Measurements from ENCODE around the gene NPHP1. TPM values are rescaled to one million over a fixed set of nuclear protein-coding genes. Genes with fewer than 3 reads are reported as not detected.
"Not testable (repeated sequence)": the region's sequence is repeated elsewhere in the genome, so short reads cannot be mapped to it uniquely, and the experiment has no call there.

The NPHP1 gene
- total RNA-seq, 1 donor, result 11.9 TPM

DNA sequence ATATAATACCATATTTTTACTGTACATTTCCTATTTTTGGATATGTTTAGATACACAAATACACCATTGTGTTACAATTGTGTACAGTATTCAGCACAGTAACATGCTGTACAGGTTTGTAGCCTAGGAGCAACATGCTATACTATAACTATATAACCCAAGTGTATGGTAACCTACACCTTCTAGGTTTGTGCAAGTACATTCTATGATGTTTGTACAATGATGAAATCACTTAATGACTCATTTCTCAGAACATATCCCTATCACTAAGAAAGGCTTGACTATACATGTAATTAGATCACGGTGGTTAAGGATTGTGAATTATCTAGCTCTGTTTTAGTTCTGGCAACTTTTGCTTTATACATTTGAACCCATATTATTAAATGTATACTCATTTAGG, 31.3 kb downstream of the NPHP1 start:
- DNase-seq (ENCODE audit: low read depth), result peak; percentile 33
- TF ChIP-seq, protein P1, sequence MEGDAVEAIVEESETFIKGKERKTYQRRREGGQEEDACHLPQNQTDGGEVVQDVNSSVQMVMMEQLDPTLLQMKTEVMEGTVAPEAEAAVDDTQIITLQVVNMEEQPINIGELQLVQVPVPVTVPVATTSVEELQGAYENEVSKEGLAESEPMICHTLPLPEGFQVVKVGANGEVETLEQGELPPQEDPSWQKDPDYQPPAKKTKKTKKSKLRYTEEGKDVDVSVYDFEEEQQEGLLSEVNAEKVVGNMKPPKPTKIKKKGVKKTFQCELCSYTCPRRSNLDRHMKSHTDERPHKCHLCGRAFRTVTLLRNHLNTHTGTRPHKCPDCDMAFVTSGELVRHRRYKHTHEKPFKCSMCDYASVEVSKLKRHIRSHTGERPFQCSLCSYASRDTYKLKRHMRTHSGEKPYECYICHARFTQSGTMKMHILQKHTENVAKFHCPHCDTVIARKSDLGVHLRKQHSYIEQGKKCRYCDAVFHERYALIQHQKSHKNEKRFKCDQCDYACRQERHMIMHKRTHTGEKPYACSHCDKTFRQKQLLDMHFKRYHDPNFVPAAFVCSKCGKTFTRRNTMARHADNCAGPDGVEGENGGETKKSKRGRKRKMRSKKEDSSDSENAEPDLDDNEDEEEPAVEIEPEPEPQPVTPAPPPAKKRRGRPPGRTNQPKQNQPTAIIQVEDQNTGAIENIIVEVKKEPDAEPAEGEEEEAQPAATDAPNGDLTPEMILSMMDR (IDR thresholded peaks at IDR 0.05; ENCODE audit: insufficient read depth, low read length), result no peak
- H3K4me3 ChIP-seq (ENCODE audit: low read depth, low read length), result no peak overlapping the region

DNA sequence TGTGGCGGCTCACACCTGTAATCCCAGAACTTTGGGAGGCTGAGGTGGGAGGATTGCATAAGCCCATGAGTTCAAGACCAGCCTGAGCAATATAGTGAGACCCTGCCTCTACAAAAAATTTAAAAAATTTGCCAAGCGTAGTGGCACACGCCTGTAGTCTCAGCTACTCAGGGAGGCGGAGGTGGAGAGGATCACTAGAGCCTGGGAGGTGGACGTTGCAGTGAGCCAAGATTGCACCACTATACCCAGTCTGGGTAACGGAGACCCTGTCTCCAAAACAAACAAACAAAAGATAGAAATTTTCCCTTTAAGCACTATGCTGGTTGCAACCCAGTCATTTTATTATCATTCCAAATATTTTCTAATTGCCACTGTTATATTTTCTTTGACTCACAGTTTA, 32.3 kb downstream of the NPHP1 start:
- no peak overlapping the region for H3K4me3 ChIP-seq (ENCODE audit: low read depth, low read length)
- no peak for DNase-seq (ENCODE audit: low read depth)
- TF ChIP-seq, protein P1 (IDR thresholded peaks at IDR 0.05; ENCODE audit: insufficient read depth, low read length), result no peak

DNA sequence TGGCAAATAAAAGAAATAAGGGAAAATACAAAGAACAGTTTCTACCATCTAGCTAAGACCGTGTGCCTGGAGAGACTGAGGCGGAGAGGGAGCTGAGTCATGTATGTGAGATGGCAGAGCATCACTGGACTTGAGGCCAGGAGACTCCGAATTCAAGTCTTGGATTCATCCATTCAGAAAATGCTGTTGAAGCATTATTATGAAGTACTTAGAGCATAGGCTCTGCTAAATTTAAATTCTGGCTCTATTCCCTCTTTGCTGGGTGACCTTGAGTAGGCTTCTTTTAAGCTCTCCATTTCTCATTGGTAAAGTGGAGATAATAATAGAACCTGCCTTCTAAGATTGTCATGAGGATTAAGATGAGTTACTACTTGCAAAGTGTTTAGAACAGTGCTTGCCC, 34.7 kb downstream of the NPHP1 start:
- no peak for DNase-seq (ENCODE audit: low read depth)
- H3K4me3 ChIP-seq (ENCODE audit: low read depth, low read length), result no peak overlapping the region
- TF ChIP-seq, protein P1 (IDR thresholded peaks at IDR 0.05; ENCODE audit: insufficient read depth, low read length), result no peak

DNA sequence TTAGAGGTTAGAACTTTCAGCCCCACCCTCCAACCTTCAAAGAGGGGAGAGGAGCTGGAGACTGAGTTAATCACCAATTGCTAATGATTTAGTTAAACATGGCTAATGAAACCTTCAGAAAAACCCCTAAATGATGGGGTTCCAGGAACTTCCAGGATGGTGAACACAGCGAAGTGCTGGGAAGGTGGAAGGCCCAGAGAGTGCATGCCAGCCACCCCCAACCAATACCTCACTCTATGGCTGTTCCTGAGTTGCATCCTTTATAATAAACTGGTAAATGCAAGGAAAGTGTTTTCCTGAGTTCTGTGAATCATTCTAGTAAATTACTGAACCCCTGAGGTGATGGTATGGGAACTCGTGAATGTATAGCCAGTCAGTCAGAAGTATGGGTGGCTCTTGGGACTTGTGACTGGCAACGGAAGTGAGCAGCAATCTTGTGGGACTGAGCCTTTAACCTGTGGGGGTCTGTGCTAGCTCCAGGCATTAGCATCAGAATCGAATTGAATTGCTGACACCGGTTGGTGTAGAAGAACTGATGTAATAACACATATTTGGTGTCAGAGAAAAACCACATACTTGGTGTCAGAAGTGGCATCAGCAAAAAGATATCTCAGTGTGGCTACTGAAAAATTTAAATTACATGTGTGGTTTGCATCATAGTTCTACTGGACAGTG, 37.4 kb downstream of the NPHP1 start:
- TF ChIP-seq, protein P1 (IDR thresholded peaks at IDR 0.05; ENCODE audit: insufficient read depth, low read length), result no peak
- no peak for DNase-seq (ENCODE audit: low read depth)
- H3K4me3 ChIP-seq (ENCODE audit: low read depth, low read length), result no peak overlapping the region

DNA sequence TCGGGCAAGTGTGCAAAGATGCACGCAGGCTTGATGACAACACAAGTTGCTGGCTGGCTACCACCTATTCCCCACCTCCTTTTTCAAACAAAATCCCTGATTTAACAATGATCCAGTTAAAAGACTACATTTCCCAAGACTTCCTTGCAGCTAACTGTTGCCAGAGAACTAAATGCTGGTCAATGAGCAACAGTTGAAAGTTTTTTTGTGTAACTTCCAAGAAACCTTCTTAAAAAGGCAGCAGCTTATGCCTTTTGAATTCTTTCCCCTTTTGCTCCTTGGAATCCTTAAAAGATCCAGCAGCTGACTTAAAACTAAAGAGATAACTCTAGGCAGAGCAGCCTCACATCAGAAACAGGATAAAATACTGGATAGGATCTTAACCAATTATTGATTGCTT, 38.5 kb downstream of the NPHP1 start:
- TF ChIP-seq, protein P1 (IDR thresholded peaks at IDR 0.05; ENCODE audit: insufficient read depth, low read length), result no peak
- no peak overlapping the region for H3K4me3 ChIP-seq (ENCODE audit: low read depth, low read length)
- DNase-seq (ENCODE audit: low read depth), result peak; percentile 69

DNA sequence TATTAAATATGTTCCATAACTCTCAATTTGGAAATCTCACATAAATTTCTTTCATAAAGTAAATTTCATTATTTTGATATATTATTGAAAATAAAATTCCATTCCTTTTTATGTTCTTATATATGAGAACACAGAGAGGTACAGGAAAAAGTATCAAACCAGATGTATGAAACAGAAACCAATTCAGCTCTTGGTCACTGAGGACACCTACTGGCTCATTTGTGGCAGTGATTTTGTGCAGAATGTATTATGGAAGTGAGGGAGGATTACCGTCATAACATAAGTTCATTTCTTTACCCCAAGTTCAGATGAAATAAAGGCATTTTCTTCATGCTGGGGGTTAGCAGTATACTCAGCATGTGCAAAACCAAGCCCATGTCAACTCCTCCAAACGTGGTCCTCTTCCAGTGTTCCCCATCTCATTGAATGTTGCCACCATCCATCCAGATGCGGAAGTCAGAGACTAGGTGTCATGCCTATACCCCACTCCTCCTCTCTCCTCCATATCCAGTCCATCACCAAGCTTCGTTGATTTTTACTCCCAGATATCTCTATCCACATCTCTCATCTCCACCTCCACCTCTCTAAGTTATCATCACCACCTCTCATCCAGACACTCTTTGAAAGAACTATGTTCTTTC, 47.5 kb downstream of the NPHP1 start:
- TF ChIP-seq, protein P1 (IDR thresholded peaks at IDR 0.05; ENCODE audit: insufficient read depth, low read length), result peak; percentile 82
- peak; percentile 89 for DNase-seq (ENCODE audit: low read depth)
- no peak overlapping the region for H3K4me3 ChIP-seq (ENCODE audit: low read depth, low read length)

DNA sequence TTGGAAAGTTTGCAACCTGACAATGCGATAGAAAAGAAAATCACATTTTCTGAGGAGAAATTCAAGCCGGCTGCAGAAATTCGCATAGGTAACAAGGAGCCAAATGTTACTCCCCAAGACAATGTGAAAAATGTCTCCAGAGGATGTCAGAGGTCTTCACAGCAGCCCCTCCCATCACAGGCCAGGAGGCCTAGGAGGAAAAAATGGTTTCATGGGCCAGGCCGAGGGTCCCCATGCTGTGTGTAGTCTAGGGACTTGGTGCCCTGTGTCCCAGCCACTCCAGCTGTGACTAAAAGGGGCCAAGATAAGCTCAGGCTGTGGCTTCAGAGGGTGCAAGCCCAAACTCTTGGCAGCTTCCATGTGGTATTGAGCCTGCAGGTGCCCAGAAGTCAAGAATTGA, 50.0 kb downstream of the NPHP1 start:
- H3K4me3 ChIP-seq (ENCODE audit: low read depth, low read length); DNase-seq (ENCODE audit: low read depth): not testable (repeated sequence)

DNA sequence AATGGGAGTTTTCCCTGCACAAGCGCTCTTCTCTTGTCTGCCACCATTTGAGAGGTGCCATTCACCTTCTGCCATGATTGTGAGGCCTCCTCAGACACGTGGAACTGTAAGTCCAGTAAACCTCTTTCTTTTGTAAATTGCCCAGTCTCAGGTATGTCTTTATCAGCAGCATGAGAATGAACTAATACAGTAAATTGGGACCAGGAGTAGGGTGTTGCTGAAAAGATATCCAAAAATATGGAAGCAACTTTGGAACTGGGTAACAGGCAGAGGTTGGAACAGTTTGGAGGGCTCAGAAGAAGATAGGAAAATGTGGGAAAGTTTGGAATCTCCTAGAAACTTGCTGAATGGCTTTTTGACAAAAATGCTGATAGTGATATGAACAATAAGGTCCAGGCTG, 50.6 kb downstream of the NPHP1 start:
- H3K4me3 ChIP-seq (ENCODE audit: low read depth, low read length), result not testable (repeated sequence)

More for the DNA sequence above, 50.6 kb downstream of the NPHP1 start:
- DNase-seq (ENCODE audit: low read depth), result not testable (repeated sequence)

Measured in fibroblast of the aortic adventitia (primary cell).